Activated CD4-positive, alpha-beta T cell treated with anti-CD3 and anti-CD28 coated beads, Interleukin-2, amount 50 U/mL, for 48 hours (primary cell): ENCODE results near the gene ULK4.
"Not testable (repeated sequence)": the region's sequence is repeated elsewhere in the genome, so short reads cannot be mapped to it uniquely, and the experiment has no call there.

ENCODE experiments used
- DNase-seq, 2 experiments: peaks; one replicate each; pipeline ENCODE4 v3.0.0-alpha.2; 2020

ULK4 gene

DNA sequence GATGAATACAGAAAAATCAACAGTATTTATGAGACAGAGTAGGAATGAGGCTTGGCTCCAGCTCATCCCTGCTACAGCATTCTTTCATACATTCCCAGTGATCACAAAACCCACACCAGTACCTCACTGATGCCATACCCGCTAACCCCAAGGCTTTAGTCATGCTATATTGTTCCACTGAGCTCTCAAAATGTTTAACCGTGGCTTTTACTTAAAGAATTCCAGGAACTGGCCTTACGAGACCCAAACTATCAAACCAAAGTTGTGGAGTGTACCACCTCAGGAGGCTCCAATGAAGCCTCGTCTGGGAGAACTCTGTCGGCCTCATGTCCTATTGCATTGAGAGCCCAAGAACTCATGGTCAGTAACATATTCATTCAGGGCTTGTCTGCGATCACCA lies 278.9 kb downstream of the ULK4 start:
- no peak for DNase-seq

GRCh38 chr3:41682382-41682781 lies 279.5 kb downstream of the ULK4 start:
- DNase-seq, result no peak

GRCh38 chr3:41681479-41681878 lies 280.4 kb downstream of the ULK4 start:
- no peak for DNase-seq

DNA sequence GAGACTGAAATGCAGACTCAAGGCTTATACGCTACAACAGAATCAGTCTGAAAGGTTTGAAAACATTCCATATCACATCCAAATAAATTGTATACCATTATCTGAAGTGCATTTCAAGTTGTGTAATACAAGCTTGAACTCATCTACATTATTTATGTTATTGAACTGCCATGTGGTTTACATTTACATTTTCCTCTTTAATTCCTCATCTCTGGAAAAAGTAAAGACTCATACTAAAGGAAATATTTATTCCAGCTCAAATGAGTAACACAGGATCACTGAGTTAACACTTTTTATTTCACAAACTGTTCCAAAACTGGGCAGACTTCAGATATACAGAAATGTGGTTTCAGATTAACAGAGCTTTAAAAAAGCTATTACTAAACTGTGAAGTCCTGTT lies 282.5 kb downstream of the ULK4 start:
- no peak for DNase-seq

- not testable (repeated sequence) for DNase-seq
Observed at GRCh38 chr3:41675102-41675501, 286.8 kb downstream of the ULK4 start.

GRCh38 chr3:41674449-41674848 lies 287.5 kb downstream of the ULK4 start:
- DNase-seq, result no peak

GRCh38 chr3:41673650-41674049 lies 288.3 kb downstream of the ULK4 start:
- no peak for DNase-seq

GRCh38 chr3:41668379-41668778 lies 293.5 kb downstream of the ULK4 start:
- DNase-seq, result no peak

DNA sequence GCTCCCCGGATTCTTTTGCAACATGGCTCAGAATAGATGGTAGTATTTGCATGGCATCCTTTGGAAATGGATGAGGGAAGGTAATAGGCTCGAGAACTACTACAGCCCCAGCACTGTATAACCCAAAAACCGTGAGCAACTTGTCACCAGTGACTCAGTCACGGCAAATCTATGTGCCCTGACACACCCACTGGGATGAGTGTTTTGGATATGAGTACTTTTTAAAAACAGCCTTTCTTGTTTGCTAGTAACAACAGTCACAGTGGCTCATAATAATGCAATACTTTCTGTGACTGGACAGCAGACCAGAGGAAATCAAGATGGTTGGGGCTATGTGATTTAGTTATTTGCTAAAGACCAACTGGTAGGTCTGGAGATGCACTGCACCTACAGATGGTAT lies 299.6 kb downstream of the ULK4 start:
- DNase-seq, result no peak

GRCh38 chr3:41661796-41662195 lies 300.1 kb downstream of the ULK4 start:
- no peak for DNase-seq

DNA sequence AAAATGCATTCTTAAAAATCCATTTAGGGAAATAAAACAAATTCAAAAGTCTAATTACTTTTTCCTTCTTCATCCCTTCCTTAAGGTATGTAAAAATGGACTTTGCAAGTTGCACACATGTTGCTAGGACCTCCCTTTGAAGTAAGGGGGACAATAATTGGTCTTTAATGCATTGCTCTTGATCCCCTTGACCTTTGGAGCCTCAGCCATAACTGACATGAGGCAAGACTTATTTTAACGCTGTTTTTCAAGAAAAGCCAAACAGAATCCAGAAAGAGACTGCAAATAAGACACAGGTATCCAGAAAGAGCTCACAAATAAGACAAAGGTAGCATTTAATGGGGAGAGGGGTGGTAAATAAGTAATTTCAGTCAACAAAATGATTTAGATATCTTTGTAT lies 301.4 kb downstream of the ULK4 start:
- DNase-seq, result no peak

GRCh38 chr3:41653571-41654239 lies 308.2 kb downstream of the ULK4 start:
- DNase-seq, result no peak

GRCh38 chr3:41652931-41653330 lies 309.0 kb downstream of the ULK4 start:
- DNase-seq, result no peak

- no peak for DNase-seq
Observed at GRCh38 chr3:41652506-41652905, 309.4 kb downstream of the ULK4 start.

GRCh38 chr3:41651718-41652117 lies 310.2 kb downstream of the ULK4 start:
- no peak for DNase-seq

DNA sequence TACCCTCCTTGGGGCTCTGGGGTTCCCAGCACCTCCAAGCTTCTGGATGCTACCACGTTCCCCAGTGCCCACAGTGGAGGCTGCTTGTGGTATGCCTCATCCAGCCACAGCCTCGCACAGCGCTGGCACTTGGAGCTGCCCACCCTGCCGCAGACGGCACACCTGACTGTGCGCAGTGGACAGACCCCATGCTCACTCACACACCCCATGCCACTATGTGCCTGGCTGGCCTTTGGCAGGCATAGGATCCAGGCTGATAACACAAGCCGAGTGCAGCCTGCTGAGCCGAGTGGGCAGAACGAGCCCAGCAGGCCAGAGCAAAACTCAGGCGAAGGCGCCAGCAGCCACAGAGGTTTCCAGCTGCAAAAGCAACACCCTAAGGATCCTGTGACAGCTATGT lies 311.5 kb downstream of the ULK4 start:
- no peak for DNase-seq

- DNase-seq, result no peak
Observed at GRCh38 chr3:41649129-41649739, 312.7 kb downstream of the ULK4 start.

DNA sequence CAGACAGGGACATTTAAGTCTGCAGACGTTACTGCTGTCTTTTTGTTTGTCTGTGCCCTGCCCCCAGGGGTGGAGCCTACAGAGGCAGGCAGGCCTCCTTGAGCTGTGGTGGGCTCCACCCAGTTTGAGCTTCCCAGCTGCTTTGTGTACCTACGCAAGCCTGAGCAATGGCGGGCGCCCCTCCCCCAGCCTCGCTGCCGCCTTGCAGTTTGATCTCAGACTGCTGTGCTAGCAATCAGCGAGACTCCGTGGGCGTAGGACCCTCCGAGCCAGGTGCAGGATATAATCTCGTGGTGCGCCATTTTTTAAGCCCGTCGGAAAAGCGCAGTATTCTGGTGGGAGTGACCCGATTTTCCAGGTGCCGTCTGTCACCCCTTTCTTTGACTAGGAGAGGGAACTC lies 314.2 kb downstream of the ULK4 start:
- not testable (repeated sequence) for DNase-seq

GRCh38 chr3:41640076-41640475 lies 321.8 kb downstream of the ULK4 start:
- DNase-seq, result no peak

DNA sequence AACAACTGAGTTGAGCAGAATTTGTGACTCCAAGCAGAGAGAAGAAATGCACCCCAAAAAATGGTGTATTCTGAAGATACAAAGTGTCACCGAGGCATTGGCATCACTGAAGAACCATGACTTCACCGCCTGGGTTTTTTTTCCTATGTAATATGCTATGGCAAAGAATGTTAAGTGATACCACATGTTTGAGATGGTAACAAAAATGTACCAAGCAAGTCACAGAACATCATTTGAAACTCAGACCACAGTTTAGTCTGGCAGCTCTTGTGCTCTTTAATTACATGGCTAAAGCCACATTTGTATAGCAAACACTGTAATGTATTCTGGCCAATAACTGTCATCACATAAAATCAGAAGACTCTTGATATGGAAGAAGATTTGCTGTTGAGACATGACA lies 323.5 kb downstream of the ULK4 start:
- no peak for DNase-seq

DNA sequence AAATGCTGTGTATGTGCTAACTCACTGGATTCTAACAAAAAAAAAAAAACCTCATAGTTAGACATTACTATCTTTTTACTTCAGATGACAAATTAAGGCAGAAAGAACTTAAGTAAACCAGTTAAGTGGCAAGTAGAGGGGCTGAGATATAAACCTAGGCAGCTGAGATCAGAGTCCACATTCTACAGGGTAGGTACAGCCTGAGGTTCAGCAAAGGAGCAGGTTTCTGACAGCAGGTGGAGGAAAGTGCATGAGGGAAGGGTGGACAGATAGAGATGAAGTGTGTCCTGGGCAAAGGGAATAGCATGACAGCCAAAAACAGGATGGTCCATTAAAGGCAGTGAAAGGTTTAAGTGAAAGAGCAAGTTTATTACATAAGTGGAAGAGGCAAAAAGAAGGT lies 329.2 kb downstream of the ULK4 start:
- no peak for DNase-seq

- DNase-seq, result no peak
Observed at GRCh38 chr3:41630708-41631107, 331.2 kb downstream of the ULK4 start.

- no peak for DNase-seq
Observed at GRCh38 chr3:41629986-41630385, 331.9 kb downstream of the ULK4 start.

GRCh38 chr3:41629072-41629471 lies 332.8 kb downstream of the ULK4 start:
- DNase-seq, result no peak

DNA sequence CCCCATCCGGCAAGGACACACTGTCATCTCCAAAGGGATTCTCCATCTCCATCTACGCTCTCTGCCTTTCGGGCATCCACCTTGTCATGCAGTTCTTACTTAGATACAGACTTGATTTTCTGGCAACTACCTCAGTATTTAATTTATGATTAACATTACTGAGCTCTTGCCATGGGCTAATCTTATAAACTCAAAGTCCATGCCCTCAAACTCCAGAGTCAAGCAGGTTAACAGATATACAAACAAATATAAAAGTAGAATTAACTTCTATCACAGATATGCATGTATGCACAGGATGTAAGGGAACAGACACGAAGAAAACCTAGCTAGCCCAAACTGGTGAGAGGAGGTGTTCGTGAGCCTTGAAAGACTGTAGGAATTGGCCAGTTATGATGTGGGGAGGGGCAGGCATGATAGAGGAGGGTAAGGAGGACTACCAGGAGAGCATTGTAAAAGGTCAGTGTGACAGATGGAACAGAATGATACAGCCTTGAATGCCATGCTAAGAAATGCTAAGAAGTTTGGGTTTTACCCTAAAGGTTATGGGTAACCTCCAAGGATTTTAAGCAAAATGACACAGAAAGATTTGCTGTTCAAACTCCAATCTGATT lies 334.3 kb downstream of the ULK4 start:
- DNase-seq, result no peak
